HL-60/S4 treated with retinoic acid at 250 ng/mL for 4 days and 3 days (cell line): ENCODE data around the gene IL1F10.
"Not testable (repeated sequence)": the region's sequence is repeated elsewhere in the genome, so short reads cannot be mapped to it uniquely, and the experiment has no call there.

Experiments
- in situ Hi-C: fragments of 300-500 bp; cut with MboI; formaldehyde crosslinking; loops from 2 replicates; pipeline ENCODE4 v1.7.0; 2022; ENCODE audit warnings: low sequenced_read_pairs

The IL1F10 gene

DNA sequence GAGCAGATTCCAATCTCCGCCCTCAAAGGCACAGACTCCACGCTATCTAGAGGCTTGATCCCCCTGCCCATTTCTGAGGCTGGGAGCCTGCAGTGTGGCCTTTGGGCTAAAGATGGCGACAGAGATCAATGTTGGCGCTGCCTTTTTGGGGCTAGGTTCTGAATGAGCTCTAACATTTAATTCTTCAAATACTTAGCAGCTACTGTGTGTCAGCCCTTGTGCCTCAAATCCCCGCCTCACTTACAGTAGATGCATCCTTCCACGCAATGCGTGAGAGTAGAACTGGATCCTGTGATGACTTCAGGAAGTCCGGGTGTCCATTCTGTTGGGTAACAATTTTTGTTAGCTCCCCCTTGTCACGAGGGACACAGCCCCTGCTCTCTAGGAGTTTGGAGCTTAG is 12.4 kb downstream of the IL1F10 start:
- in situ Hi-C loops: no loop called here

DNA sequence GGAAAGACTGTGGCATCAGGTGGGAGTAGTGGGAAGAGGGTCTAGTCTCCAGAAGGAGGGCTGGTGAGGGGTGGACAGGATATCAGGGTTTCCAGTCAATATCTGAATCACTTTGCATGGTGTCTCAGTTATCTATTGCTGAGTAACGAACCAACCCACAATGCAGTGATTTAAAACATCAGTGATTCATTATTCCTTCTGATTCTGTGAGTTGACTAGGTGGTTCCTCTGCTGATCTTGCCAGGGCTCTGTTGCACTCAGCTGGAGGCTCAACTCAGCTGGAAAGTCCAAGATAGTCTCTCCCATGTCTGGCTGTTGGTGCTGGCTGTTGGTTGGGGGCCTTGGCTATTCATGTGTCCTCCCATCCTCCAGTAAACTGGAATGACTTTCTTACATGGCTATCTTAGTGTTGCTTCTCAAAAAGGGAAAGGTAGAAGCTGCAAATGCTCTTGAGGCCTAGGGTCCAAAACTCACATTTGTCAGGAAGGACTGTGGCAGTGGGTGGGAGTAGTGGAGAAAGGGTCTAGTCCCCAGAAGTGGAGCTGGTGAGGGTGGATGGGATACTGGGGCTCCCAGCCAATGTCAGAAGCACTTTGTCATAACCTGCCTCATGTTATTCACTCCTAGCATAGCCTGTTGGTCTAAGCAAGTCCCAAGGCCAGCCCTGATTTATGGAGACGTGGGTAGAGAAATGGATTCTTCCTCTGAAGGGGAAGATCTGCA is 13.9 kb downstream of the IL1F10 start:
- in situ Hi-C loops: no loop called here

DNA sequence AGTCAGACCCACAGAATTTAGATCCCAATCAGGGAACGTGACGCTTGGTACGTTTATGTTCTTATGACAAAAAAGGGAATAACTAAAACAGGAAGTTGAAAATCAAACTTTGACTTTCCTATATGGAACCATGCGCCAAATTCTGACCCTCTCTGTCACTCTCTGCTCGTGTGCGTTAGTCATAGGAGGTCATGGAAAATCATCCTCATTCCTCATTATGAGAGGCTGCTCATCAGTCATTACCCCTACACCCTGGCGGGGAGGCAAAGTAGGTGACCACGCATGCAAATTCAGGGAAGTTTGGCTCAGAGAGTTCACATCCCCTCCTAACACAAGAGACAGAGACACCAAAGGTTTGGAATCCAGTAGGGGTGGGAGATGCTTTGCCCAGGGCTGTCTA is 15.5 kb downstream of the IL1F10 start:
- in situ Hi-C loops: no loop called here

DNA sequence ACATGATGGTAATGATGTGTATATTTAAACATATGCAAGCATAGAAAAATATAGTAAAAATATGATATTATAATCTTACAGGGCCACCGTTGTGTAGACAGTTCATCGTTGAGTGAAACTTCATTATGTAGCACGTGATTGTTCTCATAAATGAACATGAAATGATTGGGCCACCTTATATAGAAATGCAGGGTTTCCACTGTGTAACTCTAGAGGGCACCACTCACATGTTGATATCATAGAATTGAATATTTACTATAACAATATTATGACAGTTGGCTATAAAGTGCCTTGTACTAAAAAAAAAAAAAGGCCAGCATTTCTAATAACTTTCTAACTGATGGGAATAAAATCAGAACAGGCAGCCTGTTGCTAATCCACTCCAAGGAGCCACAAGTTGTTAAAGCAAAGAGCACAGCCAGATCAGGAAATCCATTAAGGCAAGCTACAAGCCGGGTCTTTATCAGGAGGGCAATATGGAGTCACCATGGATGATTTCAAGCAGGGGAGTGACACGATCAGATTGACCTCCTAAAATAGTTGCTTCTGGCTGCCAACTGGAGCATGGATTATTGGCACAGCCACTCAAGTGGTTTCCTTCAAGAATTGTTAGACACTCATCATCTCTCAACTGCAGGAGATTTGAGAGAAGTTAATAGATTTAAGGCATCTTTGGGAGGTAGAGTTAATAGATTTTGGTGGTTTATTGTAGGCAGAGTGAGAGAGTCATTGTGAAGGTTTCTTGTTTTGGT is 16.7 kb downstream of the IL1F10 start:
- in situ Hi-C loops: no loop called here

DNA sequence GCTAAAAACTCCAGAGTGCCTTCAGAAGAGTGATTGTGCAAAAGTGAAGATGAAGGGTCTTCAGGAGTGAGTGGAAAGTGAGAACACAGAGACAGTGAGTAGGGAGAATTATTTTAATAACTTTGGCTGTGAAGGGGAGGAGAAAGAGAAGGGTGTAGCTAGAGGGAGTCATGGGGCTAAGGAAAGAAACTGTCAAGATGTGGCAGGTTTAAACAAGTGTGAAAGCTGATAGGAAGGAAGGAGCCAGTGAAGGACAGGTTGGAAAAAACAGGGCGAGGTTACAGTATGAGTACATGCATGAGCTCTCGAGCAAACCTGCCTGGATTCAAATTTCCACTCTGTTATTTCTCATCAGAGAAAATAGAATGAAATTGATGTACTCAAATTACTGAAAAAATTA is 17.8 kb downstream of the IL1F10 start:
- in situ Hi-C loops: no loop called here

DNA sequence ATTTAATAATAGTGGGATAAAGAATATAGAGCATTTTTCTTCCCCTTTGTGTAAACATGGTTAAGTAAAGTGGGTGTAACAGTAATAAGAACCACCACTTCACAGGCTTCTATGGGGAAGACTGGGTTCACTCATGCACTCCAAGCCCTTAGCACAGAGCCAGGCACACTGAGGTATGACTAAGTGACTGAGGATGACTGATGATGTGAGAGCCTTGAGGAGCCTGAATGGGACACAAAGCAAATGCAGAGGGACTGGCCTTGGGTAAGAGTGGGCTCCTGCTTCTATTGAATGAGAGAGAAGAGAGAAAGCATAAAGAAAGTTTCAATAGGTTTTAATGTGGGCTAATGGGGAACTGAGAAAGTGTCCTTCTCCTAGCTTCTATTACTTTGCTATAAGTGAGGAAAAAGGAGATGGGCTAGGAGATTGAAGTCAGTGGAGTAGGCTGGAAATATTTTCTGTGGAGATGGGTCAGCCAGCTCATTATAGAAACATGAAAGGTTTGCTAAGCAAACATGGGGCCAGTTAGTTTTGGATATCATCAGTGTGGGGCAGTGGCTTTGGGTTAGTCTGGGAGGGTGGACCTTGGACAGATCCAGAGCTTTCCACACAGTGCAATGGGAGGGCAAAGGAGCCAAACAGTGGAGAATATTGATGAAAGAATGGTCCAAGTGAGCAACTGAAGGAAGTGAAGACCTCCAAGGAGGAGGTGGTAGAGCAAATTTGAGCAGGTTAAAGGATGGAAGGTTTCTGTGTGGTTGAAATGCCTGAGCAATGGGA is 20.6 kb downstream of the IL1F10 start:
- in situ Hi-C loops: no loop called here

DNA sequence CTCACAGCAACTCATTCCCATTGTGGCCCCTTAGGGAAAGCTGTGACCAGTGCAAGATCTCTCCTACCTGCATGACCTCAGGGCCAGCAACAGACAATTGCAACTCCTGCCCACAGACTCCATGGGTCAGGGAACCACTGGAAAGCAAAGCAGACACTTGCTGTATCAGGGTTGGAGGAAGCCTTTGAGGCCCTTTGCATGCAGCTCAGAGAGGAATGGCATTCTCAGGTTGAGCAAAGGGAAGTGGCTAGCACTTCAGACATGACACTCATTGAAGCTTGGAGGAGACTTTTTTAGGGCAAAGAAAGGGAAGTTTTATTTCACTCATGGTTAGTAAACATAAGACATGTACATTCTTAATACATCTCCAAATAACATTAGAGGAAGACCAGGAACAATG is 22.1 kb downstream of the IL1F10 start:
- in situ Hi-C loops: no loop called here

DNA sequence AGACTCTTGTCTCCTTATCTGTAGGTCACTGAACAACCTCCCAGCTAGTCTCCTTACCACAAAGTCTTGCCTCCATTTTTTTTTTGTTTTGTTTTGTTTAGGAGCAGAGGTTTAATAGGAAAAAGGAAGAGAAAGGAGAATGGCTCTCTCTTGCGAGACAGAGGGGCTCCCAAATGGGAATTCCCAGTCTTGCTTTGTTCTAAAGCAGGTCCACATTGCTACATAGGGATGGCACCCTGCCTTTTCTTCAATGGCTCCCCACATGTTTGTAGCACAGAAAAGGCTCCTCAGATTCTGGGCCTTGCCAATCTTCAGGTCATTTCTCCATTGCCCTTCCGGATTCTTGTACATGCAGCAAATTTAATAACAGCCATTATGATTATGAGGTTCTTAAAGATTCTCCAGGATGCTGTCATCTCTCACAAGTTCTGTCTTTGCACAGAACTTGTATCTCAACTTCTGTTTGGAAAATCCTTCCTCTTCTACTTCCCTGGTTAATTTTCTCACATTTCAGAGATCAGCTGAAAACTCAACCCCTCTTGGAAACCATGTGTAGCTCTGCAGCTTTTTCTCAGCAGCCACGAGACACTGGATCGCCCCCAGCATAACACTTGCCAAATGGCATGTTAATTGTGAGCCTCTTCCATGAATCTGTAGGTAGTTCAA is 23.6 kb downstream of the IL1F10 start:
- in situ Hi-C loops: no loop called here

DNA sequence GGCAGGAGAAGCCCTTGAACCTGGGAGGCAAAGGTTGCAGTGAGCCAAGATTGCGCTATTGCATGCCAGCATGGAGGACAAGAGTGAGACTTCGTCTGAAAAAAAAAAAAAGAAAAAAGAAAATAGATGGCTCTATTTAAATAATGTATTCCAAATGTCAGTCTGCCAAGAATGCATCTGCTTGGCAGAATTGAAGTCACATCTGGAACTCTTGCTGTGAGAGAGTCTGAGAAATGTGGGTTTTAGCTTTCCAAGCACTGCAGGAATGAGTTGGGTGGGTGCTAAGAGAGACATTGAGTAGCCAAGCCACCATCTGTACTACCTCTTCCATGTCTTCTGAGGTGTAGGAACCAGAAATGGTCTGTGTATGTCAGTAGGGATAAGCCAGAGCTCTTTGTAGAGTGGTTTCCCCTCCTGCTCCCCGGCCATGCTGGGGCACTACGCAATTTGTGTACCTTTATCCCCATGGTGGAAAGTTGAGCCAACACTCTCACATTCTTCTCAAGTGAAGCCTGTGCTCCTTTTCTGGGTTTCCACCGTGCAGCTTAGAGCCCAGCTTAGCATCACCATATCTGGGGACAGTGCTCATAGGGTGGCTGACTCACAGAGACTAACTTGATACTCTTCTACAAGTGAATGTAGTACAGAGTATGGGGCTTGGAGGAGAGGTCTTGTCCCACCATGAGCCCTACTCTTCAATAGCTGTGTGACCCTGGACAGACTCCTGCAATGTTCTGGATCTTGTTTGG is 25.3 kb downstream of the IL1F10 start:
- in situ Hi-C loops: no loop called here

DNA sequence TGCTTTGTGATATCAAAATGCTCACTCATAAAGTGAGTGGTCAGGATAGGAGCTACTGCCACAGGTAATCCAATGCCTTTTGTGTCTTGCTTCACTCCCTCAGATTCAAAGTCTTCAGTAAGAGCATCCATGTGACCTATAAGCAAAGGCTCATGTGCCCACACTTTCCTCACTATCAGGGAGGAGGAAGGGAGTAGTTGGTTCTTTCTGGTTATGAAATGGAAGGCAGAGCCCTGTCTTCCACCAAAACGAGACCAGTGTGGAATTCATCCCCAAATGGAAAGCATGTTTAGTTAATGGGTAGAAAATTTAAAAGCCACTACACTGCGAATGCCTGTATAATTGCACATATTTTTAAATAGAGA is 25.8 kb downstream of the IL1F10 start:
- in situ Hi-C loops: no loop called here

DNA sequence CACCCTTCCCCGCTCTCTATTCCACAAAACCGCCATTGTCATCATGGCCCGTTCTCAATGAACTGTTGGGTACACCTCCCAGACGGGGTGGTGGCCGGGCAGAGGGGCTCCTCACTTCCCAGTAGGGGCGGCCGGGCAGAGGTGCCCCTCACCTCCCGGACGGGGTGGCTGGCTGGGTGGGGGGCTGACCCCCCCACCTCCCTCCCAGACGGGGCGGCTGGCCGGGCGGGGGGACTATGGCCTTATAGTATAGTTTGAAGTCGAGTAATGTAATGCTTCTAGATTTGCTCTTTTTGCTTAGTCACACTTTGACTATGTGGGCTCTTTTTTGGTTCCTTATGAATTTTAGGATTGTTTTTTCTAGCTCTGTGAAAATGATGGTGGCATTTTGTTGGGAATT is 28.5 kb downstream of the IL1F10 start:
- in situ Hi-C loops: not testable (repeated sequence)

DNA sequence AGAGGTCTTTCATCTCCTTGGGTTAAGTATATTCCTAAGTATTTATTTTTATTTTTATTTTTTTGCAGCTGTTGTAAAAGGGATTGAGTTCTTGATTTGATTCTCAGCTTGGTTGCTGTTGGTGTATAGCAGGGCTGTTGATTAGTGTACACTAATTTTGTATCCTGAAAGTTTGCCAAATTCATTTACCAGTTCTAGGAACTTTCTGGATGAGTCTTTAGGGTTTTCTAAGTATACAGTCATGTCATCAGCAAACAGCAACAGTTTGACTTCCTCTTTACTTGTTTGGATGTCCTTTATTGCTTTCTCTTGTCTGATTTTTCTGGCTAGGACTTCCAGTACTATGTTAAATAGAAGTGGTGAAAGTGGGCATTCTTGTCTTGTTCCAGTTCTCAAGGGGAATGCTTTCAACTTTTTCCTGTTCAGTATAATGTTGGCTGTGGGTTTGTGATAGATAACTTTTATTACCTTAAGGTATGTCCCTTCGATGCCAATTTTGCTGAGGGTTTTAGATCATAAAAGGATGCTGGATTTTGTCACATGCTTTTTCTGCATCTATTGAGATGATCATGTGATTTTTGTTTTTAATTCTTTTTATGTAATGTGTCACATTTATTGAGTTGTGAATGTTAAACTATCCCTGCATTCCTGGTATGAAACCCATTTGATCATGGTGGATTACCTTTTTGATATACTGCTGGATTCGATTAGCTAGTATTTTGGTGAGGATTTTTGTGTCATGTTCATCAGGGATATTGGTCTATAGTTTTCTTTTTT is 29.3 kb downstream of the IL1F10 start:
- in situ Hi-C loops: not testable (repeated sequence)

DNA sequence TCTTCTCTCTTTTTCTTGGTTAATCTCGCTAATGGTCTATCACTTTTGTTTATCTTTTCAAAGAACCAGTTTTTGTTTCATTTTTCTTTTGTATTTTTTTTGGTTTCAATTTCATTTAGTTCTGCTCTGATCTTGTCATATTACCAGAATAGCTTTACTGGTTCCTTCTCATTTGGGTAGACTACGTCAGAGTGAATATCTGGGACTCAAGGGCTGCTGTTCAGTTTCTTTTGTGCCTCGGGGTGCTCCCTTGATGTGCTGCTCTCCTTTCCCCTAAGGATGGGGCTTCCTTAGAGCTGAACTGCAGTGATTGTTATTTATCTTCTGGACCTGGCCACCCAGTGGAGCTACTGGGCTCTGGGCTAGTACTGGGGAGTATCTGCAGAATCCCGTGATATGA is 30.3 kb downstream of the IL1F10 start:
- in situ Hi-C loops: no loop called here

DNA sequence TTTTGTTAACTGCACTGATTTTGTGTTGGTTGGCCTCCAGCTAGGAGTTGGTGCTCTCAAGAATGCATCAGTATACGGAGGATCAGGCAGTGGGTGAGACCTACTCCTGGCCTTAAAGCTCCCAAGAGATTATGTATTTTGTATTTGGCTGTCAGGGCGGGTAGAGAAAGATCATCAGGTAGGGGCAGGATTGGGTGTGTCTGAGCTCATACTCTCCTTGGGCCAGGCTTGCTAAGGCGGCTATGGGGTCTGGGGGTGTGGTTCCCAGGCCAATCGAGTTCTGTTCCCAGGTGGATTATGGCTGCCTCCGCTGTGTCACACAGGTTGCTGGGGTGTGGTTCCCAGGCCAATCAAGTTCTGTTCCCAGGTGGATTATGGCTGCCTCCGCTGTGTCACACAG is 30.8 kb downstream of the IL1F10 start:
- in situ Hi-C loops: no loop called here

DNA sequence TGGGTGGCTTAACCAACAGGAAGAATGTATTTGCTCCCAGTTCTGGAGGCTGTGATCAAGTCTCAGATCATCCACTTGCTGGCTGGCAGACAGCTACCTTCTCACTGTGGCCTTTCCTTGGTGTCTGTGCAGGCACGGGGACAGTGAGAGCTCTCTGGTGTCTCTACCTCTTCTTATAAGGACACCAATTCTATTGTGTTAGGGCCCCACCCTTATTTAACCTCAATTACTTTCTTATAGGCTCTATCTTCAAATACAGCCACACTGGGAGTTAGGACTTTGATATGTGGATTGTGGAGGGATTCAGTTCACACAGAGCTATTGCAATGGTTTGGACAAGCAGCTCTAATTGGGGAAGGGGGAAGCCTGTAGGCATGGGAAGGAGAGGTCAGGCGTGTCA is 34.4 kb downstream of the IL1F10 start:
- in situ Hi-C loops: no loop called here

DNA sequence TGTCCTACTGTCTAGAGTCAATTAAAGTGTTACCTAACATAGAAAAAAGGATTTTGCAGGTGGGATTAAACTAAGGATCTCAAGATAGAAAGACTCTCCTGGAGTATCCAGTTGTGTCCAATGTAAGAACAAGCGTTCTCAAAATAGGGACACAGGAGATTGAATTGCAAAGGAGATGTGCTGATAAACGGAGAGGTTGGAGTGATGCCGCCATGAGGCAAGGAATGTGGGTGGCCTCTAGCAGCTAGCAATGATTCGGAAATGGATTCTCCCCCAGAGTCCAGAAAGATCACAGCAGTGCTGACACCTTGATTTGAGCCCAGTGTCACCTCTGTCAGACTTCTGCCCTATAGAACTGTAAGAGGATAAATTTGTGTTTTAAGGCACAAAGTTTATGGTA is 35.5 kb downstream of the IL1F10 start:
- in situ Hi-C loops: no loop called here

DNA sequence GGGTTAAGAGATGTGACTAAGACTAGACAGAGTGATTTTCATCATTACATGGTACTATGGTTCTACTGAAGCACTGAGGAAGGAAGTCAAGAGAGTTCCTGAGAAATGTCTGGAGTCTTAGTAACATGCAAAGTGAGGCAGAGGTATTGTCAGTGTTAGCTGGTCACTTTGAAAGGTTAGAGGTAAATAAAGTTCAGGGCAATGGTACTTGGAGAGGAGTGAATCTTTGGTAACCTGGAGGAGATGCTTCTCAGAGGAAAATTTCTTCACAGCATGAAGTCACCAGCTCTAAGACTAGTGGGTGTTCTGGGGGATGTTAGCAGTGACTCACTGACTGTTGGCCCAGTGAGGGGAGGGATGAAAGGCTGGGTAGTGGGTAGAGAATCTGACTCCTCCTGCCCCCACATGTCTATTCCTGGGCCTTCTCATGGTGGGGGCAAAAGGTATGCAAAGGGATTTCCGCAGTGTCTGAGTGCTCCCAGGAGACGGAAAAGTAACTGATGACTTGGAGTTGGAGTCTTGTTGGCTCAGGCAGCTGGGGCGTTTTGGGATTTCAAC is 36.4 kb downstream of the IL1F10 start:
- in situ Hi-C loops: no loop called here

DNA sequence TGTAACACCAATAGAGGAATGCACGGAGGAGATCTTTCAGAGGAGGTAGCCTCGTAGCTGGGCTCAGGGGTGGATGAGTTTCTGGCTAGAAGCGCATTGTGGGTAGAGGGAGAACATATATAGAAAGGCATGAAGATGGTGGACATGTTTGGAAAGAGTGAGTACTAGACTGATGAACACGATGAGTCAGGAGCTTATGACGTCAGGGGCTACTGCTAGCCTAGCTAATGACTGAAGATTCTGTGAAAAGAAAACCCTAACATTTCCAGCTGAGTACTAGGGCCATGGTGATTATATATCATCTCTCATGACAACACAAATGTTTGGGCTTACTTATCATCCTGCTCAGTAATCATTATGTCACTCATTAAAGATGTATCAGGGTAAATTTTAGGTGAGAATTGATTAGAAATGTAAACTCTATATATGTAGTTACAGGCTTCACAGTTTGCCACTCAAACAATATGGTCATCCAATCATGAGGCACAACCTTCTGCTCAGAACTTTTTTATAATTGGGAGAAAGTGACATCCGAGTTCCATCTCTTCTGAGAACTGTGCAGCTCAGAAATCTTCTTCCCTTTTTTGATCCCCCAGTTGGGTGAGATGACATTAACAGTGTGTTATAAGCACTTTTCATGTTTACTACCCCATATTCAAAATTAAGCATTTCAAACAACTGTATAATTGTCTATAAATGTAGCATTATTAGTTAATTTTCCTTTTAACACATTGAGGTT is 37.4 kb downstream of the IL1F10 start:
- in situ Hi-C loops: no loop called here

DNA sequence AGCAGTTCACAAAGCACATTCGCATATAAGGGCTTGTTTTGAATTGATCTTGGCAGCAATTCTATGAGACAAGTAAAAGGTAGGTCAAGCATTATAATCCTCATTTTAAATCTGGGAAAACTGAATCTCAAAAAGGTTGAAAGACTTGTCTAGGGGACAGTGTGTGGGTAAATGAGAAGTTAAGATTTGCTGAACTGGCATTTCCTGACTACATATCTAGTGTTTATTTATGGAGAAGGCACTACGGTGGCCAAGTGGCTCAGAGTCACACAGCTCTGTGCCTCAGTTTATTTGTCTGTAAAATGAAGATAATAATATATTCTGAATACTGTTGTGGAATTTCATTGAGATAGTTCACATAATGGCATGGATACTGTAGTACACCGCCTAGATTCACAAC is 43.4 kb downstream of the IL1F10 start:
- in situ Hi-C loops: no loop called here
